K562 (cell line): Measurements from ENCODE around the gene TXNRD1. TPM values are rescaled to one million over a fixed set of nuclear protein-coding genes. Genes with fewer than 3 reads are reported as not detected.

Experiments
- ATF1 ChIP-seq, 2 experiments: fragments of 450-650 bp in 1 of 2; IDR thresholded peaks; 2 replicates each; pipeline ENCODE4 v1.6.1; 2016; ENCODE audit warnings: missing compliant biosample characterization in 1 of 2, missing genetic modification characterization in 1 of 2
- CBFA2T2 ChIP-seq: fragments of 450-650 bp; conservative IDR thresholded peaks from 2 replicates; pipeline ENCODE4 v1.6.1; 2017; ENCODE audit warnings: mild to moderate bottlenecking
- FOXK2 ChIP-seq, 2 experiments: fragments of 450-650 bp; IDR thresholded peaks in 1 of 2; conservative IDR thresholded peaks in 1 of 2; 2 replicates each; pipeline ENCODE4 v1.6.1; 2016; ENCODE audit warnings: low read depth in 2 of 2, mild to moderate bottlenecking in 1 of 2
- GTF2A2 ChIP-seq: IDR thresholded peaks from 2 replicates; pipeline ENCODE4 v1.6.1; 2016; ENCODE audit warnings: mild to moderate bottlenecking, missing genetic modification characterization, missing compliant biosample characterization
- MTA1 ChIP-seq: fragments of 450-650 bp; IDR thresholded peaks from 2 replicates; pipeline ENCODE4 v1.6.1; 2017; ENCODE audit warnings: borderline replicate concordance
- MTA2 ChIP-seq: fragments of 450-650 bp; IDR thresholded peaks from 2 replicates; pipeline ENCODE4 v1.6.1; 2016; ENCODE audit warnings: low read depth
- MYC ChIP-seq, 2 experiments: fragments of 250-450 bp in 1 of 2; sonication (Bioruptor Pico) in 1 of 2; IDR thresholded peaks; 2 replicates each; pipeline versions ENCODE4 v1.5.1 to v1.6.1; 2012 to 2021; ENCODE audit warnings: low read depth in 2 of 2, borderline replicate concordance in 1 of 2, improper control_type of control experiment in 1 of 2, low read length in 1 of 2, mild to moderate bottlenecking in 1 of 2, moderate library complexity in 1 of 2
- NR2C2 ChIP-seq, 2 experiments: fragments of 200-800 bp in 1 of 2; sonication (Bioruptor generic) in 1 of 2; sonication (generic) in 1 of 2; formaldehyde crosslinking in 1 of 2; IDR thresholded peaks; 2 replicates each; pipeline versions ENCODE4 v1.6.1 to v1.8.0; 2016 to 2022; ENCODE audit warnings: mild to moderate bottlenecking in 1 of 2, missing compliant biosample characterization in 1 of 2, missing genetic modification characterization in 1 of 2, missing genetic modification reagents in 1 of 2
- RAD51 ChIP-seq: fragments of 450-650 bp; IDR thresholded peaks from 2 replicates; pipeline ENCODE4 v1.7.1; 2016; ENCODE audit warnings: low read depth, mild to moderate bottlenecking, borderline replicate concordance
- RBFOX2 ChIP-seq: fragments of 200-400 bp; formaldehyde crosslinking; IDR thresholded peaks from 2 replicates; pipeline ENCODE4 v1.6.1; 2017; ENCODE audit warnings: low read depth, mild to moderate bottlenecking, low read length, moderate library complexity
- STAT5A ChIP-seq: IDR thresholded peaks from 2 replicates; pipeline ENCODE4 v1.6.1; 2012; ENCODE audit warnings: low read length, inconsistent platforms, borderline replicate concordance
- ZFP36 ChIP-seq: fragments of 150-350 bp; IDR thresholded peaks from 2 replicates; pipeline ENCODE4 v1.6.1; 2018; ENCODE audit warnings: low read length, low read depth; ENCODE audit not compliant: partially characterized antibody
- ZFX ChIP-seq: sonication (generic); formaldehyde crosslinking; IDR thresholded peaks from 2 replicates; pipeline ENCODE4 v1.8.0; 2022; ENCODE audit warnings: mild to moderate bottlenecking, missing genetic modification reagents, moderate library complexity
- ZNF146 ChIP-seq: IDR thresholded peaks from one replicate; pipeline ENCODE4 v1.6.1; 2018; ENCODE audit warnings: missing compliant biosample characterization; ENCODE audit not compliant: unreplicated experiment
- polyA plus RNA-seq, 8 experiments: library from polyadenylated mRNA; depleted of rRNA in 4 of 8; stranded (reverse) in 5 of 8; unstranded in 3 of 8; fragments of >200 nt; fragmentation: Nextera tagmentation in 2 of 8; fragmentation: Illumina TruSeq in 1 of 8; extraction: Ambion mirVana in 2 of 8; extraction: Trizol in 1 of 8; gene quantifications; 2 replicates each; pipeline versions ENCODE4 v1.2.1 to v1.2.3, GENCODE V29; 2011 to 2014; ENCODE audit warnings: inconsistent platforms in 1 of 8, missing spikeins in 1 of 8
- total RNA-seq, 7 experiments: library from RNA; depleted of rRNA in 6 of 7; stranded (reverse); fragments of >200 nt in 6 of 7; fragmentation: Illumina TruSeq in 2 of 7; extraction: Trizol in 2 of 7; gene quantifications; 2 replicates each; pipeline versions ENCODE4 v1.2.1 to v1.2.3, GENCODE V29; 2011 to 2021; ENCODE audit warnings: low replicate concordance in 1 of 7
- TF ChIP-seq, protein P1 (sequence below), 2 experiments: IDR thresholded peaks; 2 replicates each; pipeline ENCODE4 v1.6.1; 2011; ENCODE audit warnings: borderline replicate concordance in 1 of 2, control low read depth in 1 of 2, low read depth in 1 of 2, low read length in 1 of 2, mild to moderate bottlenecking in 1 of 2, mixed read lengths in 1 of 2, moderate library complexity in 1 of 2; ENCODE audit not compliant: insufficient read depth in 1 of 2, insufficient read length in 1 of 2, poor library complexity in 1 of 2, severe bottlenecking in 1 of 2; ENCODE audit errors: extremely low read depth in 1 of 2
- TF ChIP-seq, protein P2 (sequence below): fragments of 450-650 bp; IDR thresholded peaks from 2 replicates; pipeline ENCODE4 v1.6.1; 2018; ENCODE audit not compliant: partially characterized antibody

Gene TXNRD1
- total and polyA plus RNA-seq, 9 of the 15 experiments (the other 6 are each of a cell fraction or from before 2014, with no cell fraction given), result 107 to 189 (median 146) TPM

DNA sequence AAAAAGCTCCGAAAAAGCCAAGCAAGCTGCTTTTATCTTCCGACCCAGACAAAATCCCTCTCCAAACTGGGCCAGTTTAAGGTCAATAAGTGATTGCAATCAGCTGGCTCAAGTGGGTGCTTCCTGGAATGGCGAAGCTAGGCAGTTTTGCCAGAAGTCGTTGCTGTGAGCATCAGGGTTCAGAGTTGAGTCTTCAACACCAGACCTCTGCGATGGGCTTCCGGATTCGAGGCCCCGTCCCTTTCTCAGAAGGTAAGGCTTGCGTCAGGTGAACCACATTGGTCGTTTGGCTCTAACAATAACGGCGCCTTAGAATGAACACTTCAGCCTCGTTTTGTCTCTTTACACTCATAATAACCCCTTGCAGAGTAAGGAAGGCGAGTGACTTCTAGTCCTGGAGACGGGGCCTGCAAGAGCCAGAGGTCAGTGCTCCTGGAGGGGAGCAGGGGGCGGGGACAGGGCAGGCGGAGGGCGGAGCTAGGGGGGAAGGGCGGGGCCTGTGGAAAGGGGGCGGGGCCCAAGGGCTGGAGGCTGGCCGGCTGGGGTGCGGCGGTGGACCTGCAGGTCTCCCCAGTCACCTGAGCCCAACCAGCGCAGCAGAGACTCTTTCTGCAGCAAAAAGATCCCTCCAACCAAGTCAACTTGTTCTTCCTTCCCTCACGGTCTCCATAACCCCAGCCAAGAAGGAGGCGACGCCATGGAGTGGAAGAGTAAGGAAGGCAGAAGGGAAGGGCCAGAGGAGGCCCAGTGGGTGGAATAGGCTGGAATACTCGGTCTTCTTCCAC lies 43.6 kb upstream of the TXNRD1 start (continued):
- TF ChIP-seq, protein P1, sequence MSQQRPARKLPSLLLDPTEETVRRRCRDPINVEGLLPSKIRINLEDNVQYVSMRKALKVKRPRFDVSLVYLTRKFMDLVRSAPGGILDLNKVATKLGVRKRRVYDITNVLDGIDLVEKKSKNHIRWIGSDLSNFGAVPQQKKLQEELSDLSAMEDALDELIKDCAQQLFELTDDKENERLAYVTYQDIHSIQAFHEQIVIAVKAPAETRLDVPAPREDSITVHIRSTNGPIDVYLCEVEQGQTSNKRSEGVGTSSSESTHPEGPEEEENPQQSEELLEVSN (IDR thresholded peaks at IDR 0.05; ENCODE audit: borderline replicate concordance in 1 of 2, extremely low read depth in 1 of 2, insufficient read depth in 1 of 2, insufficient read length in 1 of 2, low read depth in 1 of 2, low read length in 1 of 2, poor library complexity in 1 of 2, severe bottlenecking in 1 of 2), result peak in 1 of 2 experiments; percentile 13
- 0 out of 2 replicates have a peak, but pooled peaks have one; percentile 9 for TF ChIP-seq RAD51
- TF ChIP-seq ZFX (CRISPR knock-in tag), result peak; percentile 51; the same call in 1 of the 2 replicates
- TF ChIP-seq FOXK2 (conservative IDR thresholded peaks at IDR 0.05 in 1 of 2, IDR thresholded peaks at IDR 0.05 in 1 of 2; ENCODE audit: low read depth in 2 of 2), result peak; percentile 56 to 75; a peak in 2 of 4 replicates
- TF ChIP-seq RBFOX2, result peak; percentile 49; the same call in 1 of the 2 replicates
- no peak for TF ChIP-seq ZNF146
- TF ChIP-seq, protein P2, sequence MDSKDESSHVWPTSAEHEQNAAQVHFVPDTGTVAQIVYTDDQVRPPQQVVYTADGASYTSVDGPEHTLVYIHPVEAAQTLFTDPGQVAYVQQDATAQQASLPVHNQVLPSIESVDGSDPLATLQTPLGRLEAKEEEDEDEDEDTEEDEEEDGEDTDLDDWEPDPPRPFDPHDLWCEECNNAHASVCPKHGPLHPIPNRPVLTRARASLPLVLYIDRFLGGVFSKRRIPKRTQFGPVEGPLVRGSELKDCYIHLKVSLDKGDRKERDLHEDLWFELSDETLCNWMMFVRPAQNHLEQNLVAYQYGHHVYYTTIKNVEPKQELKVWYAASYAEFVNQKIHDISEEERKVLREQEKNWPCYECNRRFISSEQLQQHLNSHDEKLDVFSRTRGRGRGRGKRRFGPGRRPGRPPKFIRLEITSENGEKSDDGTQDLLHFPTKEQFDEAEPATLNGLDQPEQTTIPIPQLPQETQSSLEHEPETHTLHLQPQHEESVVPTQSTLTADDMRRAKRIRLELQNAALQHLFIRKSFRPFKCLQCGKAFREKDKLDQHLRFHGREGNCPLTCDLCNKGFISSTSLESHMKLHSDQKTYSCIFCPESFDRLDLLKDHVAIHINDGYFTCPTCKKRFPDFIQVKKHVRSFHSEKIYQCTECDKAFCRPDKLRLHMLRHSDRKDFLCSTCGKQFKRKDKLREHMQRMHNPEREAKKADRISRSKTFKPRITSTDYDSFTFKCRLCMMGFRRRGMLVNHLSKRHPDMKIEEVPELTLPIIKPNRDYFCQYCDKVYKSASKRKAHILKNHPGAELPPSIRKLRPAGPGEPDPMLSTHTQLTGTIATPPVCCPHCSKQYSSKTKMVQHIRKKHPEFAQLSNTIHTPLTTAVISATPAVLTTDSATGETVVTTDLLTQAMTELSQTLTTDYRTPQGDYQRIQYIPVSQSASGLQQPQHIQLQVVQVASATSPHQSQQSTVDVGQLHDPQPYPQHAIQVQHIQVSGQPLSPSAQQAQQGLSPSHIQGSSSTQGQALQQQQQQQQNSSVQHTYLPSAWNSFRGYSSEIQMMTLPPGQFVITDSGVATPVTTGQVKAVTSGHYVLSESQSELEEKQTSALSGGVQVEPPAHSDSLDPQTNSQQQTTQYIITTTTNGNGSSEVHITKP, result no peak
- peak; percentile 27; the same call in 1 of the 2 replicates for TF ChIP-seq CBFA2T2
- TF ChIP-seq MTA1, result 0 out of 2 replicates have a peak, but pooled peaks have one; percentile 44
- no peak for TF ChIP-seq ATF1 (CRISPR knock-in tag; IDR thresholded peaks at IDR 0.05)
- 0 out of 2 replicates have a peak, but pooled peaks have one; percentile 38 for TF ChIP-seq ATF1 (tag; IDR thresholded peaks at IDR 0.05)
- no peak for TF ChIP-seq GTF2A2 (tag)
- peak; percentile 63; the same call in 1 of the 2 replicates for TF ChIP-seq STAT5A
- peak; percentile 54; the same call in 1 of the 2 replicates for TF ChIP-seq NR2C2 (CRISPR knock-in tag; IDR thresholded peaks at IDR 0.05)
- TF ChIP-seq NR2C2 (tag; IDR thresholded peaks at IDR 0.05), result peak; percentile 93
- 0 out of 2 replicates have a peak, but pooled peaks have one; percentile 24 for TF ChIP-seq MTA2
- TF ChIP-seq ZFP36, result no peak
- TF ChIP-seq MYC (IDR thresholded peaks at IDR 0.05; ENCODE audit: low read depth, low read length), result 0 out of 2 replicates have a peak, but pooled peaks have one; percentile 26
- no peak for TF ChIP-seq MYC (CRISPR knock-in tag; IDR thresholded peaks at IDR 0.05; ENCODE audit: borderline replicate concordance, low read depth)
